Measurements from ENCODE around the gene LAG3.

DNA sequence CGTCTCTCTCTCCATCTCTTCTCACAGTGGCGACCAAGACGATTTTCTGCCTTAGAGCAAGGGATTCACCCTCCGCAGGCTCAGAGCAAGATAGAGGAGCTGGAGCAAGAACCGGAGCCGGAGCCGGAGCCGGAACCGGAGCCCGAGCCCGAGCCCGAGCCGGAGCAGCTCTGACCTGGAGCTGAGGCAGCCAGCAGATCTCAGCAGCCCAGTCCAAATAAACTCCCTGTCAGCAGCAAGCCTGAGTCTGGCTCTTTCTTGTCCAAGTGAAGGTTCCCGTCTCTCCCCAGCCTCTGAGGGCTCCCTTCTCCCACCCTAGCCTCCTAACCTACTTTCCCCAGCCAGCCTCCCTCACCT lies 5.9 kb downstream of the LAG3 start:
- TF ChIP-seq HCFC1 (IDR thresholded peaks at IDR 0.05; ENCODE audit: low read length) (no peak), EZH2 (IDR thresholded peaks at IDR 0.05; ENCODE audit: borderline replicate concordance, control insufficient read depth, low read depth, low read length) (no peak), NFYB (IDR thresholded peaks at IDR 0.05; ENCODE audit: insufficient read depth, low read depth, low read length) (no peak), SMAD1 (IDR thresholded peaks at IDR 0.05; ENCODE audit: low read depth, partially characterized antibody) (no peak), HSF1 (IDR thresholded peaks at IDR 0.05; ENCODE audit: low read depth, low read length) (no peak)
- TF ChIP-seq, protein P1, sequence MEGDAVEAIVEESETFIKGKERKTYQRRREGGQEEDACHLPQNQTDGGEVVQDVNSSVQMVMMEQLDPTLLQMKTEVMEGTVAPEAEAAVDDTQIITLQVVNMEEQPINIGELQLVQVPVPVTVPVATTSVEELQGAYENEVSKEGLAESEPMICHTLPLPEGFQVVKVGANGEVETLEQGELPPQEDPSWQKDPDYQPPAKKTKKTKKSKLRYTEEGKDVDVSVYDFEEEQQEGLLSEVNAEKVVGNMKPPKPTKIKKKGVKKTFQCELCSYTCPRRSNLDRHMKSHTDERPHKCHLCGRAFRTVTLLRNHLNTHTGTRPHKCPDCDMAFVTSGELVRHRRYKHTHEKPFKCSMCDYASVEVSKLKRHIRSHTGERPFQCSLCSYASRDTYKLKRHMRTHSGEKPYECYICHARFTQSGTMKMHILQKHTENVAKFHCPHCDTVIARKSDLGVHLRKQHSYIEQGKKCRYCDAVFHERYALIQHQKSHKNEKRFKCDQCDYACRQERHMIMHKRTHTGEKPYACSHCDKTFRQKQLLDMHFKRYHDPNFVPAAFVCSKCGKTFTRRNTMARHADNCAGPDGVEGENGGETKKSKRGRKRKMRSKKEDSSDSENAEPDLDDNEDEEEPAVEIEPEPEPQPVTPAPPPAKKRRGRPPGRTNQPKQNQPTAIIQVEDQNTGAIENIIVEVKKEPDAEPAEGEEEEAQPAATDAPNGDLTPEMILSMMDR (IDR thresholded peaks at IDR 0.05 in 2 of 3, conservative IDR thresholded peaks at IDR 0.05 in 1 of 3; ENCODE audit: control insufficient read depth in 2 of 3, extremely low read depth in 1 of 3, insufficient read depth in 1 of 3, low read depth in 3 of 3, low read length in 3 of 3): no peak

Measured in GM12878 (cell line).